Suprapubic skin (tissue), 4 donors: Measurements from ENCODE around the gene AIMP2. TPM values are rescaled to one million over a fixed set of nuclear protein-coding genes. Genes with fewer than 3 reads are reported as not detected.
"Not testable (repeated sequence)": the region's sequence is repeated elsewhere in the genome, so short reads cannot be mapped to it uniquely, and the experiment has no call there.

Experiments
- DNase-seq, 2 donors: peaks; one replicate each; pipeline ENCODE4 v3.0.0-alpha.2; 2019; ENCODE audit warnings: low spot score in 2 of 2
- H3K27ac ChIP-seq: fragments of 200-600 bp; sonication (generic); one replicate; pipeline ENCODE4 v1.5.1; 2019
- H3K27me3 ChIP-seq: fragments of 200-600 bp; sonication (generic); one replicate; pipeline ENCODE4 v1.5.1; 2019
- H3K36me3 ChIP-seq: fragments of 200-600 bp; sonication (generic); one replicate; pipeline ENCODE4 v1.5.1; 2019
- H3K4me1 ChIP-seq: fragments of 200-600 bp; sonication (generic); one replicate; pipeline ENCODE4 v1.5.1; 2019
- H3K4me3 ChIP-seq: fragments of 200-600 bp; sonication (generic); one replicate; pipeline ENCODE4 v1.5.1; 2019; ENCODE audit warnings: mild to moderate bottlenecking
- H3K9me3 ChIP-seq: fragments of 200-600 bp; sonication (generic); one replicate; pipeline ENCODE4 v1.5.1; 2019
- EP300 ChIP-seq: sonication (generic); formaldehyde crosslinking; IDR thresholded peaks from one replicate; pipeline ENCODE4 v1.6.1; 2017; ENCODE audit warnings: antibody characterized with exemption
- POLR2A ChIP-seq, 2 donors: fragments of 450-650 bp; IDR thresholded peaks; one replicate each; pipeline ENCODE4 v1.6.1; 2017; ENCODE audit warnings: antibody characterized with exemption in 2 of 2, mild to moderate bottlenecking in 2 of 2, moderate library complexity in 2 of 2
- POLR2AphosphoS5 ChIP-seq, 3 donors: sonication (generic); formaldehyde crosslinking; IDR thresholded peaks; one replicate each; pipeline ENCODE4 v1.6.1; 2017; ENCODE audit warnings: antibody characterized with exemption in 3 of 3
- WGBS: methylation state at CpG from one replicate; pipeline ENCODE4 v1.1.5; 2018; 5-methylcytosine and 5-hydroxymethylcytosine counted together
- total RNA-seq, 4 donors: library from RNA; depleted of rRNA; stranded (reverse); fragments of >200 nt; gene quantifications; one replicate each; pipeline ENCODE4 v1.1.0, GENCODE V29; 2016
- TF ChIP-seq, protein P1 (sequence below), 2 donors: fragments of 200-600 bp in 1 of 2; fragments of 450-650 bp in 1 of 2; sonication (generic) in 1 of 2; IDR thresholded peaks; one replicate each; pipeline ENCODE4 v1.5.1; 2016 to 2019; ENCODE audit warnings: antibody characterized with exemption in 2 of 2, mild to moderate bottlenecking in 1 of 2, moderate library complexity in 1 of 2

The AIMP2 gene
- total RNA-seq, 4 donors from 2014 or later: 27.1 to 45.5 (median 38.5) TPM

DNA sequence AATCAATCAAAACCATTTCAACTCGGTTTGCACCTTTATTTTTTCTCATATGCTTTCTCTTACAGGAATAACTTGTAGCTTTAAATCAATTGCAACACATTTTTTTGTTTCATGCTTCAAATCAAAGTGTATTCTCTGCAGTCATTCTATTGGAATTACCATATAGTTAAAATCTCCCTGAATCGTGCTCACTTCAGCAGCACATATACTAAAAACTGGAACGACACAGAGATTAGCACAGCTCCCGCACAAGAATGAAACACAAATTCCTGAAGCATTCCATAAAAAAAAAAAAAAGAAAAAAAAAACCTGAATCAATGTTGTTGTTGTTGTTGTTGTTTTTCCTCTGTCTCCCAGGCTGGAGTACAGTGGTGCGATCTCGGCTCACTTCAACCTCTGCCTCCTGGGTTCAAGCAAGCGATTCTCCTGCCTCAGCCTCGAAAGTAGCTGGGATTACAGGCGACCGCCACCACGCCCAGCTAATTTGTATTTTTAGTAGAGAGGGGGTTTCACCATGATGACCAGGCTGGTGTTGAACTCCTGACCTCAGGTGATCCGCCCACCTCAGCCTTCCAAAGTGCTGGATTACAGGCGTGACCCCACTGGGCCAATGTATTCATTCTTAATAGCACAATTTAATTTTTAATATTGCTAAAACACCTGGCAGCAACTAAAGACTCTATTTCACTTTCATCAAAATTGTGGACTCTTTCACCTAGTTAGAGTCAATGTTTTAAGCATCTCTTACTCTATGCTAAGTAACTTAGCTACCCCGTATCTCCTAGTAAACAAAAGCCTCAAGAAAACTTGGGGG lies 48.5 kb downstream of the AIMP2 start:
- H3K27ac ChIP-seq: no peak overlapping the region
- H3K27me3 ChIP-seq: no peaks in the 10 kb centered on the region
- DNase-seq: no peak
- H3K4me1 ChIP-seq: peaks cover 23% of the 10 kb centered on the region
- WGBS: 57% methylated on average over 14 of the region's 14 CpGs
- H3K4me3 ChIP-seq: peak overlapping the region; percentile 79
- no peaks in the 10 kb centered on the region for H3K9me3 ChIP-seq
- no peak for TF ChIP-seq EP300
- TF ChIP-seq POLR2AphosphoS5 (IDR thresholded peaks at IDR 0.05): no peak
- TF ChIP-seq, protein P1, sequence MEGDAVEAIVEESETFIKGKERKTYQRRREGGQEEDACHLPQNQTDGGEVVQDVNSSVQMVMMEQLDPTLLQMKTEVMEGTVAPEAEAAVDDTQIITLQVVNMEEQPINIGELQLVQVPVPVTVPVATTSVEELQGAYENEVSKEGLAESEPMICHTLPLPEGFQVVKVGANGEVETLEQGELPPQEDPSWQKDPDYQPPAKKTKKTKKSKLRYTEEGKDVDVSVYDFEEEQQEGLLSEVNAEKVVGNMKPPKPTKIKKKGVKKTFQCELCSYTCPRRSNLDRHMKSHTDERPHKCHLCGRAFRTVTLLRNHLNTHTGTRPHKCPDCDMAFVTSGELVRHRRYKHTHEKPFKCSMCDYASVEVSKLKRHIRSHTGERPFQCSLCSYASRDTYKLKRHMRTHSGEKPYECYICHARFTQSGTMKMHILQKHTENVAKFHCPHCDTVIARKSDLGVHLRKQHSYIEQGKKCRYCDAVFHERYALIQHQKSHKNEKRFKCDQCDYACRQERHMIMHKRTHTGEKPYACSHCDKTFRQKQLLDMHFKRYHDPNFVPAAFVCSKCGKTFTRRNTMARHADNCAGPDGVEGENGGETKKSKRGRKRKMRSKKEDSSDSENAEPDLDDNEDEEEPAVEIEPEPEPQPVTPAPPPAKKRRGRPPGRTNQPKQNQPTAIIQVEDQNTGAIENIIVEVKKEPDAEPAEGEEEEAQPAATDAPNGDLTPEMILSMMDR (IDR thresholded peaks at IDR 0.05): no peak
- peaks cover 19% of the 10 kb centered on the region for H3K36me3 ChIP-seq

DNA sequence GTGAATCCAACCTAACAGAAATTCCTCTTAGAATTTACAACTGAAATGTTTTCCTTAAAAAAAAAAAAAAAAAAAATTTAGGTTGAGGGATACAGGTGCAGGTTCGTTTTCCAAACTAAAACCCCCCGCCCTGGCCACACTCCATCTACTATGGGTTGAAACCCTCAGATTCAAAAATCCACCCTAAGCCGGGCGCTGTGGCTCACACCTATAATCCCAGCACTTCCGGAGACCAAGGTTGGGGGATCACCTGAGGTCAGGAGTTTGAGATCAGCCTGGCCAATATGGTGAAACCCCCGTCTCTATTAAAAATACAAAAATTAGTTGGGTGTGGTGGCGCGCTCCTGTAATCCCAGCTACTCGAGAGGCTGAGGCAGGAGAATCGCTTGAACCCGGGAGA lies 50.9 kb downstream of the AIMP2 start:
- H3K27me3 ChIP-seq, DNase-seq, H3K36me3 ChIP-seq, H3K27ac ChIP-seq, H3K9me3 ChIP-seq: not testable (repeated sequence)
- Histone ChIP-seq H3K4me1 (peaks cover 23% of the 10 kb centered on the region), H3K4me3 (peak overlapping the region; percentile 79)
- WGBS: 93% methylated on average over 11 of the region's 11 CpGs

DNA sequence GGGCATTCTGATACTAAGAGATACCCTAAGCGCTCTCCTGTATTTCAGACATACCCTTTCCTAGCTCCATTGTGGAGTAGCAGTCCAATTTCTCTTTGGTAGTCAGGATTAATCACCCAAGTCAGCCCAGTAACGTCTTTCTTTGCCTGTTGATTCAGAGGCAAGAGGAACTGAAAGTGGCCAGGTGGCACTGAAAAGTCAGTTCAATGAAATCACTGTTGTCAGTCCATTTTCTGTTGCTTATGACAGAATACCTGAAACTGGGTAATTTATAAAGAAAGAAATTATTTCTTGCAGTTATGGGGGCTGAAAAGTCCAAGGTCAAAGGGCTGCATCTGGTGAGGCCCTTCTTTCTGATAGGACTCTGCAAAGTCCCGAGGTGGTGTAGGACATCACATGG lies 62.3 kb downstream of the AIMP2 start:
- WGBS: 73% methylated on average over 3 of the region's 3 CpGs
- no peak for DNase-seq
- Histone ChIP-seq H3K27ac (no peak overlapping the region), H3K4me1 (no peaks in the 10 kb centered on the region), H3K4me3 (no peak overlapping the region), H3K9me3 (no peaks in the 10 kb centered on the region), H3K27me3 (no peaks in the 10 kb centered on the region), H3K36me3 (no peaks in the 10 kb centered on the region)
- no peak for TF ChIP-seq POLR2A (IDR thresholded peaks at IDR 0.05)
- TF ChIP-seq, protein P1 (IDR thresholded peaks at IDR 0.05): no peak
- no peak for TF ChIP-seq EP300
- no peak for TF ChIP-seq POLR2AphosphoS5 (IDR thresholded peaks at IDR 0.05)

Other genes with a start within 250 kb of the AIMP2 start
- 10 to 100 TPM; 26.9 to 45.1 (median 34.1) TPM for gene RNF216, start 227.6 kb upstream of the AIMP2 start, total RNA-seq
- gene OCM, start 128.5 kb upstream of the AIMP2 start, total RNA-seq: not detected
- gene CCZ1, start 110.5 kb upstream of the AIMP2 start, total RNA-seq: 100 to 1,000 TPM in 1 of 4 donors, 10 to 100 TPM in 3; 49.8 to 103 (median 62.6) TPM
- 1 to 10 TPM in 1 of 4 donors, not detected in 3; 7.3 TPM for gene RSPH10B, start 38.6 kb upstream of the AIMP2 start, total RNA-seq
- gene PMS2, start 223 bp upstream of the AIMP2 start, total RNA-seq: 10 to 100 TPM; 16.3 to 40.6 (median 21.6) TPM
- gene ANKRD61, start 22.1 kb downstream of the AIMP2 start, total RNA-seq: not detected
- gene EIF2AK1, start 49.9 kb downstream of the AIMP2 start, total RNA-seq: 100 to 1,000 TPM; 207 to 306 (median 243) TPM
- 10 to 100 TPM in 3 of 4 donors, 1 to 10 TPM in 1; 8.8 to 14.5 (median 11.9) TPM for gene USP42, start 95.7 kb downstream of the AIMP2 start, total RNA-seq